Trophoblast cell (in vitro differentiated cells and primary cell): ENCODE measurements around the gene SNTG2.
"Not testable (repeated sequence)": the region's sequence is repeated elsewhere in the genome, so short reads cannot be mapped to it uniquely, and the experiment has no call there.

Experiments
- DNase-seq, 2 donors: peaks; one replicate each; pipeline ENCODE4 v3.0.0-alpha.2; 2016
- H2AFZ ChIP-seq: 2 replicates; pipeline ENCODE4 v1.6.1; 2013; ENCODE audit warnings: low read length, moderate library complexity, mild to moderate bottlenecking; ENCODE audit not compliant: insufficient read depth, poor library complexity
- H2AK5ac ChIP-seq: 2 replicates; pipeline ENCODE4 v1.6.1; 2013; ENCODE audit warnings: mild to moderate bottlenecking, low read length
- H2BK120ac ChIP-seq: 2 replicates; pipeline ENCODE4 v1.6.1; 2013; ENCODE audit warnings: low read length, mild to moderate bottlenecking, moderate library complexity; ENCODE audit not compliant: insufficient read depth, poor library complexity
- H2BK12ac ChIP-seq: 2 replicates; pipeline ENCODE4 v1.6.1; 2013; ENCODE audit warnings: mild to moderate bottlenecking, low read length, moderate library complexity
- H2BK5ac ChIP-seq: 2 replicates; pipeline ENCODE4 v1.6.1; 2013; ENCODE audit warnings: low read length, low read depth, moderate library complexity, mild to moderate bottlenecking; ENCODE audit not compliant: poor library complexity
- H3K14ac ChIP-seq: 2 replicates; pipeline ENCODE4 v1.6.1; 2013; ENCODE audit warnings: mild to moderate bottlenecking, low read length
- H3K18ac ChIP-seq: 2 replicates; pipeline ENCODE4 v1.6.1; 2013; ENCODE audit warnings: mild to moderate bottlenecking, low read length
- H3K23ac ChIP-seq: 2 replicates; pipeline ENCODE4 v1.6.1; 2013; ENCODE audit warnings: low read length
- H3K27ac ChIP-seq: 2 replicates; pipeline ENCODE4 v1.5.1; 2013; ENCODE audit warnings: low read depth, mild to moderate bottlenecking, inconsistent platforms, low read length, moderate library complexity
- H3K27me3 ChIP-seq: 2 replicates; pipeline ENCODE4 v1.6.1; 2013; ENCODE audit warnings: inconsistent platforms, mild to moderate bottlenecking, low read length, moderate library complexity; ENCODE audit not compliant: insufficient read depth
- H3K36me3 ChIP-seq, 2 experiments: 1 replicate in 1 of 2; 2 replicates in 1 of 2; pipeline ENCODE4 v1.6.1; 2013; ENCODE audit warnings: low read length in 2 of 2, mild to moderate bottlenecking in 2 of 2, moderate library complexity in 1 of 2; ENCODE audit not compliant: insufficient read depth in 2 of 2, control insufficient read depth in 1 of 2
- H3K4ac ChIP-seq: 2 replicates; pipeline ENCODE4 v1.6.1; 2013; ENCODE audit warnings: low read depth, mild to moderate bottlenecking, low read length, moderate library complexity
- H3K4me1 ChIP-seq, 2 experiments: 1 replicate in 1 of 2; 2 replicates in 1 of 2; pipeline ENCODE4 v1.6.1; 2013; ENCODE audit warnings: low read length in 2 of 2, mild to moderate bottlenecking in 2 of 2, moderate library complexity in 1 of 2; ENCODE audit not compliant: insufficient read depth in 2 of 2, control insufficient read depth in 1 of 2
- H3K4me2 ChIP-seq: 2 replicates; pipeline ENCODE4 v1.6.1; 2013; ENCODE audit warnings: inconsistent platforms, mild to moderate bottlenecking, low read length, moderate library complexity
- H3K4me3 ChIP-seq: 2 replicates; pipeline ENCODE4 v1.5.1; 2013; ENCODE audit warnings: mild to moderate bottlenecking, low read depth, low read length, inconsistent platforms
- H3K79me1 ChIP-seq: one replicate; pipeline ENCODE4 v1.6.1; 2013; ENCODE audit warnings: low read length
- H3K79me2 ChIP-seq: 2 replicates; pipeline ENCODE4 v1.6.1; 2013; ENCODE audit warnings: low read length, mild to moderate bottlenecking; ENCODE audit not compliant: control insufficient read depth, insufficient read depth, poor library complexity
- H3K9ac ChIP-seq: 2 replicates; pipeline ENCODE4 v1.6.1; 2013; ENCODE audit warnings: mild to moderate bottlenecking, low read length
- H3K9me3 ChIP-seq: 2 replicates; pipeline ENCODE4 v1.6.1; 2013; ENCODE audit warnings: low read depth, mild to moderate bottlenecking, control low read depth, inconsistent platforms, low read length; ENCODE audit not compliant: insufficient read depth
- H4K12ac ChIP-seq: 2 replicates; pipeline ENCODE4 v1.6.1; 2013; ENCODE audit warnings: low read depth, mild to moderate bottlenecking, low read length, moderate library complexity
- H4K8ac ChIP-seq: 2 replicates; pipeline ENCODE4 v1.6.1; 2013; ENCODE audit warnings: low read depth, mild to moderate bottlenecking, low read length, moderate library complexity
- H4K91ac ChIP-seq: one replicate; pipeline ENCODE4 v1.6.1; 2013; ENCODE audit warnings: low read depth, mild to moderate bottlenecking, low read length, moderate library complexity
- WGBS: extraction: QIAGEN DNeasy Blood & Tissue Kit; methylation state at CpG from one replicate; pipeline ENCODE4 v1.1.7; 2013; ENCODE audit warnings: missing lambda C conversion rate; ENCODE audit not compliant: insufficient read length, insufficient coverage; ENCODE audit errors: extremely low coverage; 5-methylcytosine and 5-hydroxymethylcytosine counted together

Gene SNTG2

DNA sequence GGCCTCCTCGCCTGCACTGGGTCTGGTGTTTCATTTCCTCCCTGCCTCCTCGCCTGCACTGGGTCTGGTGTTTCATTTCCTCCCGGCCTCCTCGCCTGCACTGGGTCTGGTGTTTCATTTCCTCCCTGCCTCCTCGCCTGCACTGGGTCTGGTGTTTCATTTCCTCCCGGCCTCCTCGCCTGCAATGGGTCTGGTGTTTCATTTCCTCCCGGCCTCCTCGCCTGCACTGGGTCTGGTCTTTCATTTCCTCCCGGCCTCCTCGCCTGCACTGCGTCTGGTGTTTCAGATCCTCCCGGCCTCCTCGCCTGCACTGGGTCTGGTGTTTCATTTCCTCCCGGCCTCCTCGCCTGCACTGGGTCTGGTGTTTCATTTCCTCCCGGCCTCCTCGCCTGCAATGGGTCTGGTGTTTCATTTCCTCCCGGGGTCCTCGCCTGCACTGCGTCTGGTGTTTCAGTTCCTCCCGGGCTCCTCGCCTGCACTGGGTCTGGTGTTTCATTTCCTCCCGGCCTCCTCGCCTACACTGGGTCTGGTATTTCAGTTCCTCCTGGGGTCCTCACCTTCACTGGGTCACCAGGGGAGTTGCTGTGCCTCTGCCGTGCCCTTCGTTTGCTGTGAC, 40.8 kb upstream of the SNTG2 start:
- H4K12ac ChIP-seq, H3K23ac ChIP-seq, H3K36me3 ChIP-seq, H3K79me1 ChIP-seq, H3K4me3 ChIP-seq, H2BK12ac ChIP-seq, H3K9ac ChIP-seq, H3K4me2 ChIP-seq, H2AK5ac ChIP-seq, H4K8ac ChIP-seq, H3K9me3 ChIP-seq, H4K91ac ChIP-seq, H3K79me2 ChIP-seq, H3K4me1 ChIP-seq, H3K27ac ChIP-seq, H3K18ac ChIP-seq, DNase-seq, H3K4ac ChIP-seq, H3K14ac ChIP-seq, H2AFZ ChIP-seq, H2BK120ac ChIP-seq, H2BK5ac ChIP-seq, H3K27me3 ChIP-seq: not testable (repeated sequence)
- no CpG with 5 or more reads among the region's 27 CpGs for WGBS

DNA sequence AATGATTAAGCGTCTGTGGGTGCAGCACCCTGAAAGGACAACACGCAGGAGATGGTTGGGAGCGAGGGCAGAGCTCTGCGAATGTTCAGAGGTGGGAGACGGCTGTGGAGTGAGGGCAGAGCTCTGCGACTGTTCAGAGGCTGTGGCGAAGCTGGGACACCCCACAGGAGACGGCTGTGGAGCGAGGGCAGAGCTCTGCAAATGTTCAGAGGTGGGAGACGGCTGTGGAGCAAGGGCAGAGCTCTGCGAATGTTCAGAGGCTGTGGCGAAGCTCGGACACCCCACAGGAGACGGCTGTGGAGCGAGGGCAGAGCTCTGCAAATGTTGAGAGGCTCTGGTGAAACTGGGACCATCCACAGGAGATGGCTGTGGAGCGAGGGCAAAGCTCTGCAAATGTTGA, 40.0 kb upstream of the SNTG2 start:
- Histone ChIP-seq H2BK120ac (no peak overlapping the region), H3K4ac (no peak overlapping the region)
- WGBS: no CpG with 5 or more reads among the region's 16 CpGs

DNA sequence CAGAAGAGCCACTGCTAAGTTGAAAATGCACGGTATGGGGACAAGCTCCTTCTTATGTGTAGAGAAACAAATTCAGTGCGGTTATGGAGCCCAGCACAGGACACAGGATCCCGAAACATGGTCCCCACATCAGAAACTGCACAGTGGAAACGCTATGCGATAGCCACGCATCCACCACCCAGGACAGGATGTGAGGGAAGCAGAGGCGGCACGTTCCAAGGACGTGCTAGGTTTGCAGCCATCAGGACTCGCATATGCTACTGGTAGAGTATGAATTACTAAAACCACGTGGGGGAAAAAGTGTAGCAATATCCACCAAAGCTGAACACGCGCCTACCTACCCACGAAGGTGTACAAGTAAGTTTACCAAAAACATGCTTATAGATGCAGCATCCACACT, 34.7 kb upstream of the SNTG2 start:
- Histone ChIP-seq H2AK5ac (no peak overlapping the region), H3K36me3 (no peaks in the 10 kb centered on the region), H3K79me1 (no peaks in the 10 kb centered on the region), H3K27ac (no peak overlapping the region), H3K4me3 (no peak overlapping the region), H3K79me2 (no peaks in the 10 kb centered on the region), H3K18ac (no peak overlapping the region), H2BK12ac (no peak overlapping the region), H2BK120ac (no peak overlapping the region), H3K27me3 (no peaks in the 10 kb centered on the region), H3K4me1 (no peaks in the 10 kb centered on the region), H4K12ac (no peak overlapping the region), H2BK5ac (no peak overlapping the region), H3K9ac (no peak overlapping the region), H3K4me2 (no peak overlapping the region), H3K4ac (no peak overlapping the region), H2AFZ (no peak overlapping the region), H3K14ac (no peak overlapping the region), H3K9me3 (peaks cover 5% of the 10 kb centered on the region), H4K8ac (no peak overlapping the region), H3K23ac (no peak overlapping the region), H4K91ac (no peak overlapping the region)
- DNase-seq: no peak
- WGBS: no CpG with 5 or more reads among the region's 14 CpGs

More for the DNA sequence above, 40.0 kb upstream of the SNTG2 start:
- Histone ChIP-seq H3K14ac (no peak overlapping the region), H2AK5ac (no peak overlapping the region), H4K91ac (no peak overlapping the region), H3K4me3 (no peak overlapping the region), H2BK12ac (no peak overlapping the region), H3K36me3 (no peaks in the 10 kb centered on the region), H3K27ac (no peak overlapping the region), H3K79me2 (no peaks in the 10 kb centered on the region), H3K9ac (no peak overlapping the region), H3K4me1 (no peaks in the 10 kb centered on the region), H2AFZ (no peak overlapping the region), H3K4me2 (no peak overlapping the region), H3K23ac (no peak overlapping the region), H3K79me1 (no peaks in the 10 kb centered on the region), H4K8ac (no peak overlapping the region), H3K18ac (no peak overlapping the region), H4K12ac (no peak overlapping the region), H3K27me3 (no peaks in the 10 kb centered on the region), H3K9me3 (peaks cover 5% of the 10 kb centered on the region), H2BK5ac (no peak overlapping the region)
- DNase-seq: no peak

DNA sequence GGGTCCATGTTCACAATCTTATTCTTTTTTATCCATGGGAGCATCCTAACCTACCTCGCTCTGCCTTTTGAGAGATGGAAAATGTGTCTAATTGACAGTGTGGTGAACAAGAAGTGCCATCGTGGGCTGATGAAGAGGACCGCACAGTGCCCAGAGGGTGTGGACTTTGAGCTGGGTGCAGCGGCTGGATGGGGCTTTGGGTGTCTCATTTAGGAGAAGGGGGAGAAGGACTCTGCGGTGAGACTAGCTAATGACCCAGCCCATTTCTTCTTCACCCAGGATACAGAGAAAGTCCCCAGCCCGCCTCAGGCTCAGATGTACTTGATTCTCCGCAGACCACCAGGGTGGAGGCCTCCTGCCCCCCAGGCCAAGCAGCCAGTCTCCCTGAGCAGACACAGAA, 33.7 kb upstream of the SNTG2 start:
- no peaks in the 10 kb centered on the region for H3K4me1 ChIP-seq
- H4K91ac ChIP-seq: no peak overlapping the region
- no peaks in the 10 kb centered on the region for H3K79me1 ChIP-seq
- H2AFZ ChIP-seq: no peak overlapping the region
- H3K14ac ChIP-seq: no peak overlapping the region
- no peak overlapping the region for H2AK5ac ChIP-seq
- H3K18ac ChIP-seq: no peak overlapping the region
- H3K4me3 ChIP-seq: no peak overlapping the region
- H3K4me2 ChIP-seq: no peak overlapping the region
- H2BK120ac ChIP-seq: no peak overlapping the region
- H3K23ac ChIP-seq: no peak overlapping the region
- H4K12ac ChIP-seq: no peak overlapping the region
- H3K27ac ChIP-seq: no peak overlapping the region
- no peak overlapping the region for H3K4ac ChIP-seq
- no peaks in the 10 kb centered on the region for H3K79me2 ChIP-seq
- H2BK5ac ChIP-seq: no peak overlapping the region
- no peak overlapping the region for H4K8ac ChIP-seq
- peaks cover 6% of the 10 kb centered on the region for H3K9me3 ChIP-seq
- no CpG with 5 or more reads among the region's 7 CpGs for WGBS
- H2BK12ac ChIP-seq: no peak overlapping the region
- H3K27me3 ChIP-seq: no peaks in the 10 kb centered on the region
- H3K9ac ChIP-seq: no peak overlapping the region
- DNase-seq: no peak
- no peaks in the 10 kb centered on the region for H3K36me3 ChIP-seq
